Stimulated activated CD4-positive, alpha-beta T cell treated with anti-CD3 and anti-CD28 coated beads, Interleukin-2, amount 100 ng/mL, for 48 hours (primary cell): Measurements from ENCODE around the gene CABLES1.

ENCODE experiments used
- DNase-seq, 2 donors: peaks; one replicate each; pipeline ENCODE4 v3.0.0-alpha.2; 2020

Gene CABLES1

GRCh38 chr18:23196119-23197007 is 61.1 kb downstream of the CABLES1 start:
- DNase-seq: no peak

GRCh38 chr18:23198217-23198845 is 63.0 kb downstream of the CABLES1 start:
- DNase-seq: no peak

DNA sequence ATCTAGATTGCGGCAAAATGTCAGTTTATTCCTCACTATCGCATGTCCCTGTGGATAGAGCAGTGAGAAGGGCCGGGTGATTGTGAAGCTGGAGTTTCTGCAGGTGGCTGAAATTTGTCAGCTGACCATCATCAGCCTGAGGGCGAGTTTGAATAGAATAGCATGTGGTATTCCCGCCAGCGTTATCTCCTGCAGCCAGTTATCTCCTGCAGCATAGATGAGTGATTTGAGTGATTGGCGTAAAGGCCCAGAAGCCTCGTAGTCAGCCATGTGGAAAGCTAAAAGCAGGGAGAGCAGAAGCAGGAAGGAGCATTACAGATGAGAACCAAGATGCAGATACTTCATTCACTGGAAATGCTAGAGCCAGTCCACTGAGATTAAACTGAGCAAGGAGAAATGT is 65.5 kb downstream of the CABLES1 start:
- no peak for DNase-seq

- no peak for DNase-seq
Observed at GRCh38 chr18:23201741-23202140, 66.5 kb downstream of the CABLES1 start.

- no peak for DNase-seq
Observed at GRCh38 chr18:23203891-23204432, 68.7 kb downstream of the CABLES1 start.

DNA sequence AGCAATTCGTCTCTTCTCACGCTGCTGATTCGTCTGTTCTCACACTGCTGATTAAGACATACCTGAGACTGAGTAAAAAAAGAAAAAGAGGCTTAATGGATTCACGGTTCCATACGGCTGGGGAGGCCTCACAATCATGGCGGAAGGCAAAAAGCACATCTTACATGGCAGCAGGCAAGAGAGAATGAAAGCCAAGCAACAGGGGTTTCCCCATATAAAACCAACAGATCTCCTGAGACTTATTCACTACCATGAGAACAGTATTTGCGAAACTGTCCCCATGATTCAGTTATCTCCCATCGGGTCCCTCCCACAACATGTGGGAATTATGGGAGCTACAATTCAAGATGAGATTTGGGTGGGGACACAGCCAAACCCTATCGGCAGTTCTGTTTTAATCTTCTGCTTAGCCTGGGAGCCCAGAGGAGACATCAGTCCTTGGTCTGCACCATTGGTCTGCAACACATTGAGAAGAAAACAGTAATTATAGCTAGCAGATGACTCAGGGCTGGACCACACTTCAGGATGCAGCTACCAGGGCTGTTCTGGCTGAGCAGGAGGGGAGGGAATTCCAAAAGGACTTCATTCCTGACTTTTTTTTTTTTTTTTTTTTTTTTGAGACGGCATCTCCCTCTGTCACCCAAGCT is 69.4 kb downstream of the CABLES1 start:
- DNase-seq: no peak

- no peak for DNase-seq
Observed at GRCh38 chr18:23205980-23206379, 70.7 kb downstream of the CABLES1 start.

GRCh38 chr18:23207191-23207955 is 72.1 kb downstream of the CABLES1 start:
- DNase-seq: no peak

- no peak for DNase-seq
Observed at GRCh38 chr18:23207994-23208393, 72.7 kb downstream of the CABLES1 start.

GRCh38 chr18:23208600-23208999 is 73.3 kb downstream of the CABLES1 start:
- DNase-seq: no peak

- no peak for DNase-seq
Observed at GRCh38 chr18:23209031-23209430, 73.7 kb downstream of the CABLES1 start.

- DNase-seq: no peak
Observed at GRCh38 chr18:23209796-23210195, 74.5 kb downstream of the CABLES1 start.

GRCh38 chr18:23210526-23210925 is 75.2 kb downstream of the CABLES1 start:
- DNase-seq: no peak

DNA sequence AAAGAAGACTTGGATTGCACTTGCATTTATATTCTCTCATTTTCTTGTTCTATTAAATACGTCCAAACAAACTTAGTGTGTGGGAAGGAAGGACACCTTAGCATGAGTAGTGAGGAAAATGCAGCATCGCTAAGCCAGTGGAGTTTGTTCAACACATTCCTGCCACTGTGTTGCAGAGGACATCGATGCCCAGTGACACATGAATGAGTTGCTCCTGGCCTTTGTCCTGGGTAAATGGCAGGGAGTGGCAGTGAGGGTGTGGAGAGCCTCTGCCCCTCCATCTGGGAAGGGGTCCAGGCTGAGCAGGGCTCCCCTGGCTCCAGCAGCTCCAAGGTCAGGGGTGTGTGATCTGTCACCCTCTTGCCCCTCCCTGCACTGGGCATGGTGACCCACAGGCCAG is 75.9 kb downstream of the CABLES1 start:
- no peak for DNase-seq

- DNase-seq: no peak
Observed at GRCh38 chr18:23212161-23212560, 76.9 kb downstream of the CABLES1 start.

- no peak for DNase-seq
Observed at GRCh38 chr18:23213200-23213599, 77.9 kb downstream of the CABLES1 start.

- DNase-seq: no peak
Observed at GRCh38 chr18:23217781-23218180, 82.5 kb downstream of the CABLES1 start.

DNA sequence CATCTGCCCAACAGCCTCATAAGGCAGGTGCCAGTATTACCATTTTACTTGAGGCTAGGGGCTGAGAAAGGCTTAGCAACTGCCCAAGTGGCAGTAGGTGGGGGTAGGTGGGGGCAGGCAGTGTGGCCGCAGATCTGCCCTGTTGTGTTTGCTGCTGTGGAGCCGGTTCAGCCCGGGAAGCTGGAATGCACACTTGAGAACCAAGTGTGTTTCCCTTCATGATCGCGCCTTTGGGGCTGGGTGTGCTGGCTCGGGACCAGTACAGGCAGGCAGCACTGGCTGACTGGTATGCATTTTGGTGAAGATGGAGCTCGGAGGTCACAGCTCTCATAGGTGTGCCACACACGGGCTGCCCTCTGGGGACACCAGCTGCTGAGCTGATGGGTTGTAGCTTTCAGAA is 85.1 kb downstream of the CABLES1 start:
- no peak for DNase-seq

- DNase-seq: no peak
Observed at GRCh38 chr18:23223641-23224040, 88.4 kb downstream of the CABLES1 start.

DNA sequence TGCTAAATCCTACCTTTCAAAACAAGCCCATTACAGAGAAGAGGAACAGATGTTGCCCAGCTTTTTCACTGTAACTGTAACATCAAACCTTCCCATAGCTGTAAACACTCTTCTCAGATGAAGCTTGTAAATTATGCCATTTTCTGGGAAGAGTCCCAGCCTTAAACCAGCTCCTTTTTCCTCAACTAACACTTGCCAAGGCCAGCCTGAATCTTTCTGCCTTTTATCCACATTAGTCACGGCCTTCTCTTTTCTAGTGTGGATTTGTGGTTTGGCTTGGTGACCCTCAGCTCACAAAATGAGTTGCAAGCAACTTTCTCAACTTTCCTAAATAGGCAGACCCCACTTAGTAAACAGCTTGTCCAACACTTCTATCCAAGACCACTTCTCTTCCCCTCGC is 90.2 kb downstream of the CABLES1 start:
- DNase-seq: no peak

GRCh38 chr18:23226391-23226790 is 91.1 kb downstream of the CABLES1 start:
- DNase-seq: no peak

DNA sequence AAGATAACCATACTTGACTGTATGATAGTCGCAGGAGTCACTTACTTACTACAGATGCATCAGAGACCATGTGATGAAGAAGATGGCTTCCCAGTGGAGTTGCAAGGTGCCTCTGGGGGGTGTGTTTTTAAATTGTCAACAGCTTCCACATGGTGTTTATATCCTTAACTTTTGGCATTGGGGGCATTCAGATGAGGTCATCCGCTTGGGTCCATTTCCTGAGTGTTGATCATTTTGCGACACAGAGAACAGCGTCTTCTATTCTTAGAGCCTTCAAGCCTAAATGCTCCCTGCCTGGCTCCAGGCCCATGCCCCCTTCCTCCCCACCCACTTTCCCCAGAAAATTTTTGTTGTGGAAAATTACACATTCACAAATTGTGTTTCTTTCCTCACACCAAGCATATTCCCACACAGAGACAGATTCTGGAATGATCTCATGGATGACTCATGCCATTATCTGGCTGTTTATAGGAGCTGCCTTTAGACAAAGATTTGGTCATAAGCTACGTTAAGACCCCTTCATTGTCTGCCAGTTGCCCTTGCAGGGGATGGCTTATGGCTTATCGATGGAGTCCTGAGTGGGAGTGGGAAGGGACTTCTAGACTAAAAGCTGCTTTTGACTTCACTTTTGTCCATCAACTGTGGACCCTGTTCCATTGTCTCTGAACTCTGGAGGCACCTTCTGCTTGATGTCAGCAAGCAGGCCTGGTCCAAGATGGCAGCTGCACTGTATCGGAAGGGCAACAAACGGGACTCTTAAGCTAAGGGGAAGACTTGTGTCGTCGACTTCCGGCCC is 91.8 kb downstream of the CABLES1 start:
- DNase-seq: no peak
